HFFc6 (cell line): ENCODE measurements around the gene ADSS2. TPM values are rescaled to one million over a fixed set of nuclear protein-coding genes. Genes with fewer than 3 reads are reported as not detected.
A peak's percentile ranks its signal among the peaks of the same experiment; 100 is the strongest.

Experiments
- DNase-seq: peaks from one replicate; pipeline ENCODE4 v3.0.0-alpha.2; 2018
- H3K27ac Mint-ChIP-seq: 2 replicates; pipeline ENCODE4 v1.8.0; 2020; ENCODE audit warnings: mild to moderate bottlenecking, mixed read lengths
- H3K27me3 Mint-ChIP-seq: 2 replicates; pipeline ENCODE4 v1.8.0; 2021; ENCODE audit warnings: mild to moderate bottlenecking, moderate library complexity, mixed read lengths; ENCODE audit not compliant: insufficient read depth
- H3K36me3 Mint-ChIP-seq: 2 replicates; pipeline ENCODE4 v1.8.0; 2021; ENCODE audit warnings: low read depth, mixed read lengths
- H3K4me1 Mint-ChIP-seq: 2 replicates; pipeline ENCODE4 v1.8.0; 2020; ENCODE audit warnings: low read depth, mixed read lengths
- H3K4me3 Mint-ChIP-seq: 2 replicates; pipeline ENCODE4 v1.8.0; 2020; ENCODE audit warnings: mild to moderate bottlenecking, moderate library complexity, mixed read lengths
- H3K9me3 Mint-ChIP-seq: 2 replicates; pipeline ENCODE4 v1.8.0; 2020; ENCODE audit warnings: mild to moderate bottlenecking, mixed read lengths
- CTCF ChIP-seq: fragments of 200-600 bp; sonication (generic); IDR thresholded peaks from 2 replicates; pipeline ENCODE4 v1.5.0; 2021; ENCODE audit warnings: antibody characterized with exemption, mild to moderate bottlenecking
- total RNA-seq, 6 experiments: library from RNA; stranded (reverse); fragmentation: NEBNext Ultra II Directional; extraction: Animal tissue kit (Norgen Biotek cat#: 25700); gene quantifications; 2 replicates in 1 of 6; 3 replicates in 5 of 6; pipeline ENCODE4 v1.2.3, GENCODE V29; 2021

The ADSS2 gene
- total RNA-seq, 6 experiments from 2014 or later: 38.6 to 45.0 (median 41.1) TPM

DNA sequence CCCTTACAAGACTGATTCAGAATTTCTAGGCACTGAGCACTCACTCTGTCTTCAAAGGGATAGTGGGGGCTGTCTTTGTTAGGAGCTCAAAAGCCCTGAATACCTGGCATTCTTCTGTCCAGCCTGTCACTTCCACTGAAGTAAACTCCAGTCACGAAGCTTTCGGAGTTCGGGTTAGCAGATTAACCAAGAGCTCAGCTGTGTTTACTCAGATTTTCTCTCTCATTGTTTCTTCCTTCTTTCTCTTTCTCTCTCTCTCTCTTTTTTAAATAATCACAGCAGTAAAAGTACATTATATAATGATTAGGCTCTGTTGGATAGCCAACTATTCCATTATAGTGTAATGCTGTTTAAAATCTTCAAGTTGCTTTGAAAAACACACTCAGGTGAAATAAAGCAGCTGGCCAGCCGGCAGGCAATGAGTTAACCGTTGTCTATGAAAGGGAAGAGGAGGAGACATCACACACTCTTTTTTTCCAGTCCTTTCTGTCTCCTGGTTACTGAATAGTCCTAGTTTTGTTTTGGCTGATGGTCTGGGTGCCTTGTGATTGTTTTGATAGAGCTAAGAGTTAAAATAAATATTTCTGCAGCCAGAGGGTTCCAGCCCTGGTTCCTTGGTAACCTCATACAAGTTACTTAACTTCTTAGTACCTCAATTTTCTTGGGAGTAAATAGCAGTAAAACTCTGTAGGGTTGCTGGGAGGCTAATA, 89.8 kb downstream of the ADSS2 start:
- Mint-ChIP-seq H3K27ac (peak overlapping the region; percentile 92), H3K4me1 (peaks cover 18% of the 10 kb centered on the region), H3K36me3 (peaks cover 9% of the 10 kb centered on the region), H3K27me3 (peaks cover 2% of the 10 kb centered on the region; the same call in 1 of the 2 replicates), H3K9me3 (peaks cover 6% of the 10 kb centered on the region), H3K4me3 (peak overlapping the region; percentile 65)
- TF ChIP-seq CTCF: no peak
- DNase-seq: peak; percentile 64

Other genes starting within 250 kb of the ADSS2 start
- under 1 TPM; 0.15 to 0.74 (median 0.34) TPM for gene CATSPERE, start 9.4 kb upstream of the ADSS2 start, total RNA-seq
- 10 to 100 TPM; 23.5 to 32.3 (median 28.0) TPM for gene DESI2, start 201.2 kb upstream of the ADSS2 start, total RNA-seq